Stimulated activated CD8-positive, alpha-beta memory T cell treated with anti-CD3 and anti-CD28 coated beads, Interleukin-7, amount 100 ng/mL, for 48 hours (primary cell): ENCODE results near the gene BDH2.

Experiments
- DNase-seq, 2 donors: peaks; one replicate each; pipeline ENCODE4 v3.0.0-alpha.2; 2020; ENCODE audit warnings: low read depth in 1 of 2; ENCODE audit errors: extremely low read depth in 1 of 2

BDH2 gene

DNA sequence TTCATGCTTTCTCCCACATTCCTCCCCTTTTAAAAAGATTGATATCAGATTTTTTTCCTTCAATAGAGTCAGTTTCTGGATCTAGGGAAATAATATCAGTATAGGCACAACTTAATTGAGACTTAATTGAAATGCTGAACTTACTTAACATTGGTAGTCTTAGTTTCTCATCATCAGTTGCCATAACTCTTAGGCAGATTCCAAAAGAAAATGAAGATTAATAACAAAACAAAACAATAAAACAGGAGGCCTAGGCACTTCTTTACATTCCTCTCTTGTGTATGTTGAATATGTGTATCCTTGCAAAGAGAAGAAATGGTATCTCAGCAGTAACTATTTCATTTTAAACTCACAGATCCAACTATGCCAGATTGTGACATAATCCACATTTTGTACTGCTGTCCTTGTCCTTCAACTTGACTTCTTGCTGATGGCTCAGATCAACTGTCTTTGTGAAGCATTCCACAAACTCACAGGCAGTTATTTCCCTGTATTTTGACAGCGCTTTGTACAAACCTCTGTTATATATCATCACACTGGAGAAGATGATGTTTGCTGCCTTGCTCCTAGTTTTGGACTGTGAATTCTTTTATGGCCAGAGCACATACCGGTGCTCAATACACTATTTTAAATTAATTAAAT, 14.0 kb downstream of the BDH2 start:
- DNase-seq = no peak

DNA sequence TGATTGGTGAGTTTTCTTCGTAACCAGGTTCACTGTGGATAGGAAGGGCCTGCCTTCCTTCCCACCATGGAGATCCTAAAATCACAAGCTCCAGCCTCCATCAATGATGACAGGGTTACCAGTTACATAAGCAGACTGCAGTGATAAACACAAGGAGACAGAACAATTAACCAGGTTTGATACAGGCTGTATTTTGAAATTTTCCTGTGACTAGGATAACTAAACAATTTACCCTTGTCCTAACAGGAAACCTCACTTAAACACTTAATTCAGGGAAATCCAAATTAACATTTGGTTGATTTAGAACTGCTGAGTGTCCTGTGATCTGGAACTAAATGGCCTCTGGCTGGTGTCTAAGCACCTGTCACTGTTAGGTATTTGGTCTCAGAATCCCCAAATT, 20.0 kb downstream of the BDH2 start:
- no peak for DNase-seq

- no peak for DNase-seq
Measured at GRCh38 chr4:103076747-103077347, 22.8 kb downstream of the BDH2 start, which contains the start of gene SLC9B2. TSS of gene SLC9B2 (minus strand) at chr4:103076761. CDS start at chr4:103067550, 9,211 bp downstream.

DNA sequence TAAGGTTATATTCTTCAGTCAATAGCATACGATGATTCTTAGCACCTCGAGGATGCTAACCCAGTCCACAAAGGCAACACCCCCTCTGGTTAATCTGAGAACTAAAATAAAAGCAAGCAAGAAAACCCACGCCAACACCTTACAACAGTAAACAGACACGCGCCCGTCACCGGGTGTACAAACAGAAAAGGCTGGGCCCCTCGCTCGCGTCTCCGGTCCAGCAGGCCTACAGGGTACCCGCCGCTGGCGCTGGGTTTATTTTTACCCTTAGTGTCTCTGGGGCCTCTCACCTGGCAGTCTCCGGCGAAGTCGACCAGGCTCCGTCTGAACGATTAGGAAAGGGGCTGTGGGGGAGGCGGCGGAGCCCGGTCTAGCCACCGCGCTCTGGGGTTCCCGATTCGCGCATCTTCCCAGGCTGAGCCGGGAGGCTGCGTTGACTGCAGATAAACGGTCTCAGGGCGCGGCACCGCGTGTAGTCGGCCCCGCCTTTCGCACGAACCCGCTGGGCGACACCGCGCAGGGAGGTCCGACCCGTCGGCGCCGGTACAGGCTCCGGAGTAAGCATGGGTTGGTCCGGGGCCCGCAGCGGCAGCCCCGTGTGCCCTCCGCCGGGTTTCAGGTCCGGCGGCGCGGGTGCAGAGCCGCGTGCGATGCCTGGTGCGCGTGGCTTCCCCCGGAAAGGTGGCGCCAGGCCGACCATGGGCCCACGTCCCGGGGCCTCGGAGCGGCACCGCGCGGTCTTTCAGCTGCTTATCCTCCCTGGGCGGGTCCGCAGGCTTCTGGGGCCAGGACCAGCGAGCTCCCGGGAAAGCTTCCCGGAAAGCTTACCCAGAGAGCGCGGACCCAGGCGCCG, 23.5 kb downstream of the BDH2 start:
- peak; percentile 33 to 37 for DNase-seq

DNA sequence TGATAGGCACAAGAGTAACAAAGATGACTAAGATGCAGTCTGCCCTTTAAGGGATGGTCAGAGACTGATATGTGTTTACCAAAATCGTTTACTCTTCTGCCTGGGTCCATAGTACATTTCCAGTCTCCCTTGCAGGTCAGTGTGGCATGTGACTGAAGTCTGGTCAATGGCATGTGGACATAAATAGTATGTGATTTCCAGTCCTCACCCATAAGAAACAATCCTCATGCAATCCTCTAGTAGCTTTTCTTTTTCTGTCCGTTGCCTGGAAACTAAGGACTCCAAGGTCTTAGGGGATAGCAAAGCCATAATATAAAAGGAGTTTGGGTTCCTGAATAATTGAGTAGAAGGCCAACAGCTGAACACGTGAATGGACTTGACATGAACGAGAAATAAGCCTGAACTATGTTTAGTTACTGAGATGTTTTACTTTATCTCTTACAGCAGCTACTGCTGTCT, 24.2 kb downstream of the BDH2 start:
- DNase-seq = no peak

- no peak for DNase-seq
Measured at GRCh38 chr4:103074744-103075434, 24.7 kb downstream of the BDH2 start.

DNA sequence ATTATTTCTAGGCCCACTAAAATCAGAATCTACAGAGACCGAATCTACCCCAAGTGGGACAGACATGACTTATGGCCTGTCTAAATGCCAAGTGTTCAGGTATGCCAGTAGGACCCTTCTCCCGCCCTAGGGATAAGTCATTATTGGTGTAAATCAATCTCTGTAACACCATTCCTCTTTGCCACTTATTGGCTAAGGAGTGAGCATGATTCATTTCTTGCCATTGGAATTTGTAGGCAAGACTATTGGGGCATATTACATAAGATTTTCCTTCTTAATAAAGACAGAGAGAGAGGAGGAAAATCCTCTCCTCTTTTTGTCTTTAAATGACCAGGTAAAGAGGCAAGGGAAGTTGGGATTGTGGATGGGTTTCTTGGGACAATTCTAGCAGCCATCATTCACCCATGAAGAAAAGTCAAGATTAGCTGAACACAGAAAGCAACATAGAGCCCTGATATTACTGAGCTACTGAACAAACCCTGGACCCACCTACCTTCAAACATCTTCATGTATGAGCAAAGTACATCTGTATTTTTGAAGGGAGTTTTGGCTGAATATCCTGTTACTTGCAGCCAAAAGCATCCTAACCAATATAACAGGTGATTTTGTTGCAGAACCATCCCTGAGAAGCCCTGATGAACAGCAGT, 25.7 kb downstream of the BDH2 start:
- no peak for DNase-seq

GRCh38 chr4:103067841-103068547, 31.6 kb downstream of the BDH2 start:
- DNase-seq = no peak

DNA sequence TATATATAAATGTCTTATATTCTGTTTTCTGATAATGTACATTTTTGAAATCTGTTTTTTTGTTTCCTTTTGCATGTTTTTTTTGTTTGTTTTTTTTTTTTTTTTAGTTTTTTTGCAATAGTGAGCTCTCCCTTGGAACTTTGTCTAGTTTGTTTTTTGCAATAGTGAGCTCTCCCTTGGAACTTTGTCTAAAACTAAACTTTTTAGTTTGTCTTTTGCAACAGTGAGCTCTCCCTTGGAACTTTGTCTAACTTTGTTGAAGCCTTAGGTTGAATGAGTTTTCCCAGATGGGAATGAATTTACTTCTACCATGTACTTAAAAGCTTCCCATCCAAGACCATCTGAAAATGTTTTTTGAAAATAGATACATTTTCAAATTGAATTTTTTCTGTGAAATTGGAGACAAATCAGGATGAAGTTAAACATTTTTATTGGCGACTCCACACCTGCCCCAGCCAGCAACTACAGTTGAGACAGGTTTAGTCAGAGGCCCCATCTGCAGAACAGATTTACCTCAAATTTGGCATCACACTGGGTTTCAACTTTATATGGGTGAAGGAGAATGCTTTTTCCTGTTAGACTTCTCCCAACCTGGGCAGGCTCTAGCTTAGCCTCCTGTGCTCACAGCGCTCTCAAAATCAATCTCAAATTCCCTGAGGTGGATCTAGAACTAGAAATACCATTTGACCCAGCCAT, 39.0 kb downstream of the BDH2 start:
- DNase-seq = no peak

DNA sequence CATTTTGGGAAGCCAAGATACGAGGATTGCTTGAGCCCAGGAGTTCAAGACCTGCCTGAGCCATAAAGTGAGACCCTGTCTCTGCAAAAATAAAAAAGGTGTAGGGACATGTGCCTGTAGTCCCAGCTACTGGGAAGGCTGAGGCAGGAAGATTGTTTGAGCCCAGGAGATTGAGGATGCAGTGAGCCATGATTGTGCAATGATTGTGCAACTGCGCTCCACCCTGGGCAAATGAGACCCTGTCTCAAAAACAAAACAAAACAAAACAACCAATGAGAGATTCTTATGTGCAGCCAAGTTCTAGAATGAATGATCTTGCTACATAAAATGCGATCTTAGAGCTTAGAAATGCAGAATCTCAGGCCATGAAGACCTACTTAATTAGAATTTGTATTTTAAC, 45.6 kb downstream of the BDH2 start:
- DNase-seq = no peak

DNA sequence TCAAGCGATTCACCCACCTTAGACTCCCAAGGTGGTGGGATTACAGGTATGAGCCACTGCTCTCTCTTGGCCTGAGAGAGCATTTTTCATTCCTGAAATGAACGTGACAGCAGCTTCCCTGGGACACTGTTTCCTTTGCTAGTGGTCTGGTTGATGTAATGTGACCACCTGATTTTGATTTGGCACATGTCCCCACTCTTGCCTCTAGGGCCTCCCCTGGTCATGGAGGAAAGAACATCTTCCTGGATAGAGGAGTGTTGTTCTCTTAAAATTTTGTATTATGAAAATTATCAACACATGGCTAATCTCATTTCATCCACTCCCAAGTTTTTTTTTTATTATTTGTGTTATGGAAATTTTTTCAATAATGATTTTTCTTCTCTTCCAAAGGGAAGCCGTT, 46.9 kb downstream of the BDH2 start:
- DNase-seq = no peak

- no peak for DNase-seq
Measured at GRCh38 chr4:103052145-103052544, 47.5 kb downstream of the BDH2 start.

- DNase-seq = no peak
Measured at GRCh38 chr4:103050736-103051436, 48.7 kb downstream of the BDH2 start.

DNA sequence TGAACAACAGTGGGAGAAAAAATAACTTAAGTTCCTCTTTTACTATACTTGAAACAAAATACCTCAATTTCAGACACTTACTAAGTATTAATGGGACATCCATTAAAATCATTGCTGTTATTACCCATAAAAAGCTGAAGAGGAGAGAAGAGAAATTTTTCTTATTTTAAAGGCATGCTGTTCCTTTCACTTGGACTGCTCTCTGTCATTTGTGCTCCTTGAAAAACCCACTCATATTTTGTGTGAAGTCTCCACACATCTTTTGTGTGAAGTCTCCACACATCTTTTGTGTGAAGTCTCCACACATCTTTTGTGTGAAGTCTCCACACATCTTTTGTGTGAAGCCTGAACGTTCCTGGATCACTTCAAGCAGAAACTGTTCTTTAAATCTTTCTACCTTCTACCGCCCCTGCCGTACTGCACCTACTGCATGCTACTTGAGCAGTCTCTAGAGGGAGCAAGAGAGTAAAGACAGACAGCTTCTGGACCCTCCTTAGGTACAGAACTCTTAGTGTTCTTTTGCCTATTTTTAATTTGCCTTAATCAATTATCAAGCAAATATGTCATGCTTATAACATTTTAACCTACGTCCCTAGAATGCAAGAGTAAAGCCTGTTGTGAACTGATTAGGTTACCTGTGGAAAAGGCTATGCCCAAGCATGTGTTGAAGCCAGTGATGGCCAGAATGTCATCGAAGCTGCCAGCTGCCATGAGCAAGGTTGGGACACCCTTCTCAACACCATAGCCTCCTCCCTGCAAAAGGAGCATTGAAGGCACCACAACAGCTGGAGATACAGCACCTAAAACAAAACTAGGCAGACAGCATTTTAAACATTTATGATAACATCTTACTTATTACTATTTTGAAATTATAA, 53.0 kb downstream of the BDH2 start:
- DNase-seq = no peak

GRCh38 chr4:103044183-103044582, 55.5 kb downstream of the BDH2 start:
- DNase-seq = no peak

DNA sequence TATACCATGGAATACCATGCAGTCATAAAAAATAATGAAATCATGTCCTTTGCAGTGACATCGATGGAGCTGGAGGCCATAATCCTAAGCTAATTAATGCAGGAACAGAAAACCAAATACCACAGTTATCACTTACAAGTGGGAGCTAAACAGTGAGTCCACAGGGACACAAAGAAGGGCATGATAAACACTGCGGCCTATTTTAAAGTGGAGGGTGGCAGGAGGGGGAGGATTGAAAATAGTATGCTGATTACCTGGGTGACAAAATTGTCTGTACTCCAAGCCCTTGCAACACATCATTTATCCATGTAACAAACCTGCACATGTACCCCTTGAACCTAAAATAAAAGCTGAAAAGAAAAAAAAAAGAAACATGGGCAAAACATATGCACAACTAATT, 63.5 kb downstream of the BDH2 start:
- no peak for DNase-seq

DNA sequence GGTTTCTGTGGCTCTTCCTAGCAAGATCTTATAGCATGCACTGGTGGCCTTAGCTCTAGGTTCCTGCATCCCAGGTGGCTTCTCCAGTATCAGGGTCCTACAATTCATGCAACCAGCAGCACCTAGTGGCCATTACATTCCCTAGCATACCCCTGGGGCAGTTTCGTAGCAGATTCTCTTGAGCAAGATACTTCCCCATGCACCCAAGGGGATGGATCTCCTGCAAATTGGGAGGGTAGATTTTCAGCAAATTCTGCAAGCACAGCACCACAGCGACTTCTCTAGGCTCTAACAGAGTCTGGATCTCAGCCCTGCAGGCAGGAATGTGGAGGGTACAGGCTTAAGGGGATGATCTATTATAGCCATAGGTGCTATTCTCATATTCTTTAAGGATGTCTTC, 67.1 kb downstream of the BDH2 start:
- DNase-seq = no peak

- no peak for DNase-seq
Measured at GRCh38 chr4:103030791-103031190, 68.8 kb downstream of the BDH2 start.
